Right forelimb (tissue), 1 donor: ENCODE results near the gene NRXN3.
"Not testable (repeated sequence)": the region's sequence is repeated elsewhere in the genome, so short reads cannot be mapped to it uniquely, and the experiment has no call there.

Source experiments
- DNase-seq: peaks from one replicate; pipeline ENCODE4 v3.0.0-alpha.2; 2018

NRXN3 gene

DNA sequence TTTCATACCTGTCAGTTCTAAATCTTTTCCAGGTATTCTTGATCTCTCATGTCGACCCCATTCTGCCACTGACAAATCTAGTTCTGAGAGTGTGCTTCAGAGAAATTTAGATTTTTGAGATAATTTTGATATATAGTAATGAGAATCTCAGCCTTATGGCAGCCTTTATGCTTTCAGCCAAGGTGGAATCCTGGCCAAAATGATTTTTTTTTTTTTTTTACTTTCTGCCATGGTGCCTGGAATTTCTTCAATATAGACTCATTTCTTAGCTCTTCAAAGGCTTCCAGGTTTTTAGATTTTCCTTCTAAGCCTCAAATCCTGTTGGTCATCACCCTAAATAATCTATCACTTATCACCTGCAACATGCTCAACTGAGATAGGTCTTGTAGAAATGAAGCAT lies 926.6 kb downstream of the NRXN3 start:
- no peak for DNase-seq

DNA sequence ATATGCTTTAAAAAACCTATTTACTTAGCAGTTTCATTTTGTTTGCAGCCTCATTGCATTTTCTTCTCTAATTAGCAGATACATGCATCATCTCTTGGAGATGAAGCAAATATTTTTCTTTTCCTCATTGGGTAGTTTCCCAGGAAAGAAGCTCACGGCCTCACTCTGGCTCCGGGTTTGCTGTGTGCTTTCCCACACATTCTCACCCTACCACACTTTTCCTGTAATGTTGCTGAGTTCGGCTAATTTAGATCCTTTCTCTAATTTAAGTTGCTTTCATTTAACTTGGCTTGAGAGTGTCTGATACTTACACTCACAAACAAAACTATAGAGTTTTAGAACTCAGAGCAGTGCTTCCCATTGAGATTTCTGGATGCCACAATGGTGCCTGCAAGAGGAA lies 928.2 kb downstream of the NRXN3 start:
- no peak for DNase-seq

DNA sequence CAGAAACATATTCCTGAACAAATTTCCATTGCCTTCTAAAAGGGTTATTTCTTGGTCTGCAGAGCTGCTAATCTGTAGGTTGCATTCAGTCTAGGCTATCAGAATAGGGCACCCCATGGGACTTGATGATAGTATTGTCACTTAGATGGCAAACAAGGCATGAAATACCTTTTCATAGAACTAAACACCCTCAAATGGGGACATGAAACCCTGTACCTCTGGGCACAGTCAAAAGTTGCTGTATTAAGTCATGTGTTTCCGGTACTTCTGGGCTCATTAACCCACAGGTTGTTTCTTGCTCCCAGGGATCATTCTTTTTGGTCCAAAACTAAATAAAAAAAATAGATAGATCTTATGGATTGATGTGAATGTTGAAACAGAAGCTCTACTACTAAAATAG lies 930.4 kb downstream of the NRXN3 start:
- no peak for DNase-seq

DNA sequence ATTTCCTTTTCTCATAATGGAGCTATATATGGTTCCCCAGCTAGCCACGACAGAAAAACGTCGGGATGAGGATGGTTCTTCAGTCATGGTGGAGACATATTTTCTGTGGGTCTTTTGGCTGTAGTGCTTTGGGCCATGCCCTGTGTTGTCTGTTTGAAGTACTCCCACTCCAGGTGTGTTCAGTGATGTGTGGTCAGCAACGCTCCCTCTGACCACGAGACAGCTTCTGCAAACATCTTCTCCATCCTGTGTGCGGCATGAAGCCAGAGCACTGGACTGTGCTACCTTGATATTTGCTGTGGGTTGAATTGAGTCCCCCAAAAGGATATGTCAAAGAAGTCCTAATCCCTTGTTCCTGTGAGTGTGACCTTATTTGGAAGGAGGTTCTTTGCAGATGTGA lies 931.2 kb downstream of the NRXN3 start:
- DNase-seq: no peak

DNA sequence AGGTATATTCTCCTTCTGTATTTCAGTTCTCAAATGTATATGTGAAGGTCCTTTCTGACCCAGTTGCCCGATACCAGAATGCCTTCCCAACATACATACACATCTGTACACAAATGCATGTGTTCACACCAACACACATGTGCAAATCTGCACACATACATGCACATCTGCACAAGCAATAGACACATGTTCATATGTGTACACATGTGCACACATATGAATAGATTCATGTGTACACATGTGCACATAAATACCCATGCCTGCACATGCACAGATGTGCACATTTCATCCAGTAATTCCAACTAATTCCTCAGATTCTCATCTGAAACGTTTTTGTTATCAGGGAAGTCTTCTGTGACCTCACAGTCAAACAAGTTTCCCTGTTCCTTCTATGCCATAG lies 933.6 kb downstream of the NRXN3 start:
- no peak for DNase-seq

DNA sequence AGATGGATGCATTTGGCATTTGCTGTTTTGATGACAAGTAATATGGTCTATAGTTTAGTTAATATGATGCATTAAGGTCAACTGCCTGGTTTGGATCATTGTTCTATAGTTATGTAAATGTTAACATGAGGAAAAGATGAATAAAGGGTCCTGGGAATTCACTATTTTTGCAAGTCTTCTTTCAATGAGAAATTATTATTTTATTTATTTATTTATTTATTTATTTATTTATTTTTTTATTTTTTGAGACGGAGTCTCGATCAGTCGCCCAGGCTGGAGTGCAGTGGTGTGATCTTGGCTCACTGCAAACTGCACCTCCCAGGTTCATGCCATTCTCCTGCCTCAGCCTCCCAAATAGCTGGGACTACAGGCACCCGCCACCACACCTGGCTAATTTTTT lies 940.4 kb downstream of the NRXN3 start:
- DNase-seq: not testable (repeated sequence)

DNA sequence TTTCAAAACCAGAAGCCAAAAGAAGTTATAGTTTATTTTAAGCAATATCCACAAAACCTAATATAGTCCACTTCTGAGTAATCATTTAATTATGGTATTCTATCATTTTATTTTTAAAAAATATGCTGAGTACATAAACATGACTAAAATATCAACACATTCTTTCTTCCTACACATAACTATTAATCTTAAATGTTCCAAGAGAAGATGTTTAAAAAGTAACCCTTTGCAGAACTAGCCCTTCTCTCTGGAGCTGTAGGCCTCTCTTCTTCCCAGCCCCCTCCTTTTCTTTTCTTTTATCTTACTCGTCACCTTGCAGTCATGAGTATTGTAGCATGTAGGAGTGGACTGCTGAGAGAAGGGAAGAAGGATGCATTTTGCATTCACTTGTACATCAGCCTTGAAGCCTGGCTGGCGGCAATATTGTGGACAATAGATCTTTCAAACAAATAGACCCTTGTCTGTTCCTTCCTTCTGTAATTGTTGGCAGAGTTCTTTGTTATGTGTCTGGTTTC lies 941.9 kb downstream of the NRXN3 start:
- no peak for DNase-seq

DNA sequence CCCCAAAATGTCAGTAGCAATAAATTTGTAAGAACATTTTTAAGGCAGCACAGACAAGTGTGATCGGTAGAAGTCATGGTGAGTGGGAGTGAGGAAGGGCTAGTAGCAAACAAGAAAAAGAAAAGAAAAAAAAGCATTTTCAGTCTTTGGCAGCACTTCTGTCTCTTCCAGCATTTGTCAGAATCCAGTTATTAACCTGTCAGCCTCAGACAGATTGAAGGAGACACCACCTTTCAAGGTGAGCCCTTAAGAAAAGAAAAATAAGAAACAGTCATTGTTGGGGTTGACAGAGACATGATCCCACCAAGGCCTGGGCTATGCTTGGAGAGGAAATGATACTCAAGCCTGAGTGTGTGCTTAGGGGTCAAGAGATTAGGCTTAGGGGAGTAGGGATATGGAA lies 947.4 kb downstream of the NRXN3 start:
- no peak for DNase-seq

DNA sequence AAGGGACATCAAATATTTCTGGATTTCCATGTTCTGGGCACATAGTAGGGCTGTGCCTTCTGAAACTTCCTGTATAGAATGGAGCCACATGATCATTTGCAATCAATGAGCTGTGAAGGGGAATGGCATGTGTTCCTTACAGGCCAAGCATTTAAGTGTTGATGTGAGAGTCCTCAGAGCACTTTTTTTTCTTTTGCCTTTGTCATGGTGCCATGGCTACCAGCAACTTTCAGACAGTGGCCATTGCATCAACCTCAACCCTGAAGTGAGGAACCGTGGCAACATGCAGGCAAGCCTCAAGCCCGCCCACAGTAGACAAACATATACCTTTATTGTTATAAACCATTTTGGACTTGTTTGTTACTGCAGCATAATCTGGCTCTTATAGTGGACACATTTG lies 948.1 kb downstream of the NRXN3 start:
- no peak for DNase-seq

DNA sequence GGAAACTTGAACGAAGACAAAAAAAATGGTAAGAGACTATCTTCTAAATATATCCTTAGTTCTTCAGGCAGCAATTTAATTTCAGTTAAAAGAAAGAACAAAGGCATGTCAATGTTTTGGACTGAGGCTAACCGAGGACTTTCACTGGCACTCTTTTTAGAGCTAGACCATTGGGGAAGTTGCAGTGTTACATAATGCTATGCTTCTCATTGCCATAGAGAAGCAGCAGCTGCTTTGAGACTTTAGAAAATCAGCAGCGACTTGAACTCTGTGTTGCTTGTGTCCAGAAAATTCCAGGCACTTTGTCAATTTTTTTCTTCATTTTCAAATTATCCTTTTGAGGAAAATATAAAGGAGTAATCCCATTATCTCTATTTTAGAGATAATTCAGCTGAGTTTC lies 964.2 kb downstream of the NRXN3 start:
- no peak for DNase-seq

DNA sequence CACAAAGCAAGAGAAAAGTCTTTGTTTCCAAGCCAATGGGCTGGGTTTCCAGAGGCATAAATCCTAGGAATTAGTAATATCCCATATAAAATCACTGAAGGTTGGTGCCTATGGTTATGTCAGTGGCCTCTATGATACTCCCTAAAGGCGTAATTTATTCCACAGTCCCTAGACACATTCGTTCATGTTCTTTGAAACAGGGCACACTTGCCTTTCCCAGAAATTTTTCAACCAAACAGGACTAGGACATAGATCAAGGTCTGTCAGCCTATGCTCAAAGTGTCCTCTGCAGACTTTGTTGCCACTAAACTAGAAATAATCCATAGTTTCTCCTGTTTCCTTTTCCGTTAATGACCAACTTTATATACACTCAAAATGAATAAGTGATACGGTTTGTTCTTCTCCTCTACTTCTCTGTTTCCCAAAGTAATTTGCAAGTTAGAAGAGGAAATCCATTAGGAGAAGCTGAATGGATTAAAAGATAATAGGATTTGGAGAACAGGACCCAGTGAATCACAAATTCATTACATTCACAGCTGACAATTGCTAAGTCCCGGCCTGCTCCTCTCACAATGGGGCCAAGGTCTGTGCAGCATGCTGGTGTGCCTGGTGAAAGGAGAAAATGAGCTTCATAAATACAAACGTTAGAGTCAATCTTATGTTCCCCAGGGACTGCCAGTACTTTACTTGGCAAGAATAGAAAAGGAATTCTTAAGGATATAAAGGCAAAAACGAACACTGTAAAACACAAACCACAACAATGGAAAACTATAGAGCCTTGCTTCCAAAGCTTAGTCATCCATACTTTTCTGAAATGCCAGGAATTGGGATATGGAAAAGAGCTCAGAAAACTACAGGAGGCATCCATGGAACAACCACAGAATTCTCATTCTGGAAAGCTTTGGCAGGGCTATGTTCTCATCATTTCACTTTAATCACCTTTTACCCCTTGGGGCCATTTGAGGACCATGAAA lies 966.2 kb downstream of the NRXN3 start:
- DNase-seq: no peak

DNA sequence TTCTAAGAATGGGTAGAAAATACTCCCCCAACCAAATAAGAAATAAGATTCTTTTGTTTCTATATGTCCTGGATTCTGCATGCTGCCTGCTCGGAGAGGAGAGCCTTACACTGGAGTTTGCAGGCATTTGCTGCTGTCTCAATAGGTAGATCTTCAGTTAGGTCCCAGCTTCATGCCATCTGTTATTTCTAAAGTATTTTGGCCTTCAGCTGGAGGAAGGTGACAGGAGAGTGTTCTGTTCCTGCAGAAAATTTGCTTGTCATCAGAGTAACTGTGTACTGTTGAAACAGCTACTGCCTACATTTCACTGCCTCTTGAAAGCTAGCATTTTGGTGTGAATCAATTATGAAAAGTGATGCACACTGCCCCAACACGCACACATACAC lies 966.9 kb downstream of the NRXN3 start:
- no peak for DNase-seq

DNA sequence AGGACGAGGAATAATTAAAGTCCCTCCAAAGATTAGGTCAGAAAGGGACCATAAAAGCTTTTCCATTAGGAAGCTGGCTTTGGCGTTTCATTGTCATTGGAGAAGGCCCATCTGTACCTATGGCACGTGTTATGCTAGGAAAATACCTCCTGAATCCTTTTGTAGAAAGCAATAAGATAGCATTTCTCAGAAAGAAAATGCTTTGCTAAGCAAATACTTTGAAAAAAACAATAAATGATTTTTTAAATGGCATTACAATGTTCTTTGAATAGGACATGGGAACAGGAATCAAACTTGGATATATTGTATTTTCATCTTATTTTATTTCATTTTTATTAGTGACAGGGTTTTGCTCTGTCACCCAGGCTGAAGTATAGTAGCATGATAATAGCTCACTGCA lies 967.7 kb downstream of the NRXN3 start:
- no peak for DNase-seq

DNA sequence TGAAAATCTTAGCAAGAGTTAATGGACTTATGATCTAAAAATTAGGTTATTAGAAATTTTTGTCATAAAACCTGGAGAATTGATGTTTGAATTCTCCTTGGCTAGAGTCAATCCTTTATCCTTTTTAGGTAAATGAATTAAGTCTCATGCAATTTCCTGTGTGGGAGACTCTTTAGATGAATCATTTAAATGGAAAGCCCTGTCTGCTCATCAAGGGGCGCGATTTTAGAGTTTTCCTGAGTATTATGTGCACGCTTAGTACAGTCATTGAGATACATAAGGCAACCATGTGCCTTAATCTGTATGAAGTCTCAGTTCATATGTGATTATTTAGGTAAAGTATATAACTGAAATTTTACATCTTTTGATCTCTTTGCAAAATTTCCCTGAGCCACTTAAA lies 974.7 kb downstream of the NRXN3 start:
- DNase-seq: no peak

DNA sequence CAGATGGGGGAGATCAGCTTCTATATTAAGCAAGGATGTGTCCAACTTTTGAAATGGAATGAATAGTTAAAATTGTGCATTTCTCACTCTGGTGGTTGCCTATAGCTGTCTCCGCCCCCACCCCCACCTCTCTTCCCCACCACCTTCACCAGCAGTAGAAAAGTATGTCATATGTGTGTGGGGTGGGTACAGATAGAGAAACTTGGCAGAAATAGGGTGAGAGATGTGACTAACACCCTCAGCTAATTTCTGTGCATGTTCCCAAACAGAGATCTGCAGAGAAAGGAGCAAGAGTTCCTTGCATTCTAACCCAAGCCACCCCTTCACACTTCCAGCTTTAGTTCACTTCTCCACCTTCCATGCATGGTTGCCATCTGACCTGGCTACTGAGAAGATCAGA lies 980.1 kb downstream of the NRXN3 start:
- DNase-seq: no peak

DNA sequence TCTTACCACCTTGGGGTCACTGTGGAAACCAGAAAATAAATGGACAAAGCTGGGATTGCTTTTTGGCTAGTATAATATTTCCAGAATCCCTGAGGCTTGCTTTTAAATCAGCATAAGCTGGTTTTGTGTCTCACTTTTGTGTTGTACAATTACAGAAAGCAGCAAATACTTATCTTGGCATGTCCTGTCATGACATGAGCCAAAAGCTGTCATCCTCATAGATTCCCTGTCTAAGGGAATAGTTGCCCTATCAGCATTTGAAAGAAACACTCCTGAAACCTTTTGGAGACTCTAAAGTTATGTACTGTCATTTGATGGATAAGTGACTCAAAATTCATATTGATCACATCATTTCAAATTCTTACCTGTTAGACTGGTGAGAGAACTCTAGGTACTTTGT lies 987.2 kb downstream of the NRXN3 start:
- no peak for DNase-seq

DNA sequence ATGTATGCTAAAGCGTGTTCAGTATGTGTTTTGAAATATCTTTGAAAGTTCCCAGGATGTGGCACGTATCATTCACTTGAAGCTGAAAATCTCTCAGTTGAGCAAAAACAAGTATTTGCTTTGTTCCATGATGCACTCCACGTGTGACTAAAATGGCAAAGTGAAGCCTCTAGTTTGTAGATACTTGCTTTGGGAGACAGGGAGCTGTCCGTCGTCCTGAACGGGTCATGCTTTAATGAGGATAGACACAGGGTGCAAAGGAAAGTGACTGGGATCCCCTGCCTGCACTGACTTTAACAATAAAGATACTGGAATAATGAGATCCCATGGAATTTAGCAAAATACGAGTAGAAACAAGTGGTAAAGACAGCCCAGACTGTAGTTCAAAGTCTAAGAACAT lies 991.4 kb downstream of the NRXN3 start:
- DNase-seq: peak; percentile 63

DNA sequence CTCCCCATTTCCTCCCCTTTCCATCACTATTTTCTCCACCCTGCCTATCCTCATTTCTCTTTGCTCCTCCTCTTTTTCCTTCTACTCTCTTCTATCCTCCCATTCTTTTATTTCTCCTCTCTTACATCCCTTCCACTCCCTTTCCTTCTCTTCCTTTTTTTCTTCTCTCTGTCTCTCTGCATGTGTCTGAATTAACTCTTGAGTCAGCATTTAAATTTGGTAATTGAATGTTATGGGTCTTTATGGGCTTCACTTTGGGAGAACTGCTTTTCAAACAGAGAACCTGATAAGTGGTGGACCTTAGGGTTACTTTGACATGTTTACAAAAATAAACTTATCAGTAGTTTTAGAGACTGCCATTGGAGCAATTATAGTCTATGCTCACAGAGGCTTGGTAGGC lies 992.7 kb downstream of the NRXN3 start:
- DNase-seq: no peak

DNA sequence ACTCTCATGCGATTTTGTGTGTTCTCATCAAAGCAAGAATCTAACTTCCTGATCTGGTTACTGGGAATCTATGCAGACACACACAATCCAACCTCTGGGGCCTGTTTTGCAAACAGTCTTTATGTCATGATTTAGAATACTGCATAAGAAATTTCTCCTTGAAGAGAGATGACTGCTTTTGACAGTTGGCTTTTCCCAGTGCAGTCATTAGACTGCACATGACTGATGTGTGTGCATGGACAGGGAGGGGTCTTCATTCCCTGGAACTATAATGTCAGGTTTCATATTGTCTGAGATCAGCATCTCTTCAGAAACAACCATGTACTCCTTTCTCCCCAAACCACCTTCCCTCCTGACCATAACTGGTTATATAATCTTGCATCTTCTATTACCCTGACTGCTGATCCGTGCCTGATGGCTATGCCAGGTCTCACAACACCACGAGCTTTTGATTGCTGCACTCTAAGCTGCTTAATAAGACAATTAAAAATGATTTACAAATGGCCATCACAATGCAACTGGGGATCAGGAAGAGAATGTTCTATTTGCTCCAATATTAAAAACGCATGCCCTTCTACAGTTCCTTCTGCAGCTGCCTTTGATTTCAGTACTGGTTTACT lies 995.4 kb downstream of the NRXN3 start:
- DNase-seq: no peak

DNA sequence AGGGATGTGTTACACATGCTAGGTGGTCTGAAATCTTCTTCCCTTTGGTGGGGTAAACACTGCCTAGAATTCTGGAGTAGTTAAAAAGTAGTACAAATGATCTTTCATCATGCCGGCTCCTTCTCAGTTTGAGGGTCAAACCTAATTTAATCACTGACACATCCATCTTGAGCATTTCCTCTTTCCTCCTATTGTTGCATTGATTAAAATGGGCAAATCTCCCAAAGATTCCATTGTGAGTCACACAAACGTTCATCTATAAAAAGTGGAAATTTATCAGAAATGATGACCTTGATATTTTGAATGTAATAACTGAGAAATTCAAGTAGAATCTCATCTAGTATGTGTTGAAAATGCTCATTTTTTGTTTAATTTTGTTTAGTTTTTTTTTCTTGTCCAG lies 996.0 kb downstream of the NRXN3 start:
- DNase-seq: no peak

DNA sequence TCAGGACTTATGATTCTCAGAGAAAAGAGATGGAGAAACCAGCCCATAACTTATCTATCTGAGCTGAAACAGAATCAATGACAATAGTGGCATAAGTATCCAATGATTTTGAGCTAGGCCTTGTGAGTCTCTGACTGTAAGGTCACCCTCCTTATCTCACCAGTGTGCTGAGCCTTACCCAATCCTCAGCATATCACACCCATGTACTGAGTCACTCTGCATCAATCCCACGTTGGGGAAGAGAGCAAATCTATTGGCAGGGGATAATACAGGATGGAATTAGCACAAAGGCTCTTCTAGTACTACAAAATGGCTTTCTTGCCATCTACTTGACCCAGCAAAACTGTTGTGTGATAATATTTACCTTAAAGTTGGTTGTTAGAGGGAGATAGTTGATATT lies 997.8 kb downstream of the NRXN3 start:
- DNase-seq: no peak

DNA sequence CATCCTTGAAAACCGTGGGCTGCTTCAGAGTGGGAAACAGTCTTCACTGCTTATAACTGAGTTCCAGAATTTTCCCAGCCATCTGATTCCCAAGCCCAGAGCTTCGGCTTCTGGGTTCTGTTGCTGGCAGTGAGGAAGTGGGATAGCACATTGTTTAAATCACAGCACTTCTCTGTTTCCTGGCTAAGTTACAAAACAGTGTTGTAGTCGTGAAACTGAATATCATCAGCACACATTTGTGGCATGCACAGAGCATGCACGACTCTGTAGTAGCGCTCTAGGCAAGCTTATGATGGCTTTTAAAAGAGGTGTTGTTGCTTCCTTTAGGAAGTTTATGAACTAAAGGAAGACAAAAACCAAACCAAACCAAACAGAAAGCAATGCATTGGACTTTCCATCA lies 1005.5 kb downstream of the NRXN3 start:
- no peak for DNase-seq

DNA sequence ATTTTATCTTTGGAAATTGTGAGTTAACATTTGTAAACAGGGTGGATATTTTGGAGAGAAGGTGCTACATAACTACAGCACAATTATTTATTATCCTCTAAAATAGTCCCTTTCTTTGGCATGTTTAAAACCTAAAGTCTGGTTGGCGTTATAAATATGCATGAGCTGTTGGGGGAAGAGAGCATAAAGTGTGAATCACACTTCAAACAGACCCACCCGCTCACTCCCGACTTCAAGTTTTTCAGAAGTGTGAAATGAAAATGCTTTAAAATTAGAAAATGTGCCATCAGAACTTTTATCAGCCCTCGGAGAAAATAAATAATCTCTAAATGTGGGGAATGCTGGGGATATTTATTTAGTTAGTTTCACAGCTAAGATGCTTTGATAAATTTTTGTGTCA lies 1006.9 kb downstream of the NRXN3 start:
- DNase-seq: no peak

DNA sequence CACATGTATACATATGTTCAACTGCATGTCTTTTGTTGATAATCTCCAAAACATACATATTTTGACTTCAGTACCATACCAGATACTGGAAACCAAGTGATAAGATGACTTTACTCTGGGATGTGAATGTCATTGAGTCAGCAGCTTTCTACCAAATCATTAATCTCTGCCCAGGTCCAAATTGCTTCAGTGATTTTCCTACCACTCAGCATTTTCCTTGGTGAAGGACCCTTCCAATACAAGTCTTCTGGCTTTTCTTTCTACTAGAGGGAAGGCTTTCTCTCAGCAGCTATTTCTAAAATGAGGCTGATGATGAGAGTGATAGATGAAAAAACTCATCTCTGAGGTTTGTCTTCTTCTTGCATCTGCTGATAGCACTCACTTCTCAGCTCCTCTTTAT lies 1008.5 kb downstream of the NRXN3 start:
- no peak for DNase-seq
